Measurements from ENCODE around the gene ROR2.

ROR2 gene

GRCh38 chr9:91732187-91733005 is 217.6 kb downstream of the ROR2 start:
- no peak for DNase-seq

- DNase-seq = no peak
Measured at GRCh38 chr9:91730806-91731205, 219.2 kb downstream of the ROR2 start.

DNA sequence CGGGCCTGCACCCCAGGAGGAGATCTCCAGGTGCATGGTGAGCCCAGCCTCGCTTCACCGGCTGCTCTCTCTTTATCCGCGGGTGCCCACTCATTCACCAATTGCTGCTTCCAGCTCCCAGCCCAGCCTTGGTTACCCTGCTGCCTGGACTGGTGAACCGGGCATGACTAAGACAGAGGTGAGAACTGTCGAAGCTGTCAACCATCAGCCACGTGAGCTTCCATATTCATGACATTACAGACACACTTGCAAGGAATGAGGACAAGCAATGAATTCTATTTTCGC is 220.5 kb downstream of the ROR2 start:
- no peak for DNase-seq

DNA sequence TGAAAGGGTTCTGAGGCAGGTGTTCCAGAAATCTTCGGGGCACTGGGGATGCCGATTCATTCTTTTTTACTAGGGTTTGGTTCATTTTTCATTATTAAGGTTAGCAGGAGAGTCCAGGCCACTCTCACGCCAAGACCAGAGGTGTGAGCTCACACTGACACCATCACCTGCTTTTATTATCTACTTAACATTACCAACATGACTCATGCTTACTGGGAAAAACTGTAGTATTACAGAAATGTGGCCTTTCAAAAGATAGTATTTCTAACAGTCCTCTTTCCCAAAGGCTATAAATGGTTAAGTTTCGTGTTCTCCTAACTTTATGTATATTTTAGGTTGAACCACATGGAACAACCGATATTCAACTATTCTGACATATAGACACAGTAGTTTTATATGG is 222.1 kb downstream of the ROR2 start:
- DNase-seq = no peak

DNA sequence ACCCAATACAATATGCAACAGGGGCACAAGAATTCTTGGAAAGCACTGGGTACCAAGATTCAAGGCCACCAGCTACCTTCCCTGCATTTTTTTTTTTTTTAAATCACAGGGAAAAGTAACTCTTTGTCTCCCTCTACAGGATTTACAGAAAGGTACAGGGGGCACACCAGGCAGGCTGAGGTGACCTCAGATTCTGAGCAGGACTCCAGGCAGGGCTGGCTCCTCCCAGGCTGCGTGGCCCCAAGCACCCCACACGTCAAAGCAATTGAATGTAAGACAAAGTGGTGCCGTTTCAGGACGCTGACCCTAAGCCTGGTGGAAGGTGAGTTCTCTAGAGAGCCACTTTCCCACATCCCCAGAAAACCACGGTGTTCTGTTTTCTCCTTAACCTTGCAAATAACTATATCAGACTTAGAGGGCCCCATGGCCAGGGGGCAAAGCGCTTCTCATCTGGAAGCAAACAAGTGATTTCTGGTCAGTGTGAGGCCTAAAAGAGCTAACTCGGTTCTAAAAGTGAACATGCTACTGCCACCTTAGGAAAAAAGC is 222.6 kb downstream of the ROR2 start:
- no peak for DNase-seq

GRCh38 chr9:91726406-91727100 is 223.5 kb downstream of the ROR2 start:
- no peak for DNase-seq

GRCh38 chr9:91725651-91726050 is 224.4 kb downstream of the ROR2 start:
- no peak for DNase-seq

GRCh38 chr9:91724609-91725505 is 225.2 kb downstream of the ROR2 start:
- DNase-seq = no peak

DNA sequence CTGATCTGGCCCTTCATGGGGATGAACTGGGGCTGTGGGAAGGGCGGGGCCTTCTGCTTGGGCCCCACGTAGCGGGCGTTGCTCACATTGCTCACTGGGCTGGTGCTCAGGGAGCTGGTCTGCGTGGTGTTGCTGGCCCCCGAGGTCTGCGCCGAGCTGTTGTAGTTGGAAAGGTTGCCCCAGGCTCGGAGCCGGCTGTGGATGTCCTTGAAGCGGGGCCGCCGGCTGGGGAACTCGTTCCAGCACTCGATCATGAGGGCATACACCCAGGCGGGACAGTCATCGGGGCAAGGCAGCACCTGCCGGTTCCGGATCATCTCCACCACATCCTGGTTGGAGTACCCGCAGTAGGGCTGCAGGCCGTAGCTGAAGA is 226.0 kb downstream of the ROR2 start:
- DNase-seq = no peak

DNA sequence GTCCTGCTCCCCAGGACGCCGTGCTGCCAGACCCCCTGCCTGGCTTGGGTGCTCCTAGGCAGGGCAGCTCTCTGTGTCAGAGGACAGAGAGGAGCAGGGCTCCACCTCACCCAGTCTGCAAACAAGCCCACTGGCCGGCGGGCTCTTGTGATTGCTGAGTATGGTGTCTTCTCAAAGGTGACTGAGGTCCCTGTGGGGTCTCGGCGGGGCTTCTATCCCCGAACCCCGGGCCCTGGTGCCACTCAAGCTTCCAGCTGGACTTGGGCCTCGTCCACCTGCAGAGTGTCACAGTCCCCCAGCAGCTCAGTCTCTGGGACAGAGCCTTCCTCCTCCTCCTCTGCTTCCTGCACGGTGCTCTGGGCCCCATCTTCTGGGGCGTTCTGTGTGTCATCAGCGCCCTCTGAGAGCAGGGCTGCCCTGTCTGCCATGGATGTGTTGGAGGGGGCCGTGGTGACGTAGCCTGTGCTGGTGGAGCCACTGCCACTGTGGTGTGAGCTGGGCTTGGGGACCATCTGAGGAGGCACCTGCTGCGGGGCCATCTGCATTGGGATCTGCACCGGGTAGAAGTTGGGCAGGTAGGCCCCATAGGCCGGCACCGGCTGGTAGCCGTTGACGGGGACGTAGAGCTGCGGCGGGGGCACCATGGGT is 226.5 kb downstream of the ROR2 start:
- no peak for DNase-seq

- no peak for DNase-seq
Measured at GRCh38 chr9:91720751-91721705, 229.0 kb downstream of the ROR2 start.

- no peak for DNase-seq
Measured at GRCh38 chr9:91720313-91720712, 229.7 kb downstream of the ROR2 start.

DNA sequence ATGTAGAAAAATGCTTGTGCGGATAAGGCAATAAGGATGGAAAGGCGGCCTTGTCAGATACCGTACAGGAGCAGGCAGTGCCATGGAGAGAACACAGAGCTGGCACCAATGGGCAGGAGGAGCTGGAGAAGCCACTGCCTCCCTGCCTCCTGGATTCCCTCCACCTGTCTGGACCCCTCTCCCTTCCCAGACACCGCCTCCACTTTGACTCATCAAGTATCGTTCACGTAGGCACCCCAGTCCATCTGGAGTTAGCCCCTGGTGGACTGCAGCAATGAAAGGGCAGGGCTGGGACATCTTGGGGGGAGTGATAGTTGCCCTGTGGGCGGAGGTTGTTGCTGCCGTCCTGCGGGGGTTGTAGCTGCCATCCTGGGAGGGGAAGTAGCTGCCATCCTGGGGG is 232.0 kb downstream of the ROR2 start:
- DNase-seq = no peak

DNA sequence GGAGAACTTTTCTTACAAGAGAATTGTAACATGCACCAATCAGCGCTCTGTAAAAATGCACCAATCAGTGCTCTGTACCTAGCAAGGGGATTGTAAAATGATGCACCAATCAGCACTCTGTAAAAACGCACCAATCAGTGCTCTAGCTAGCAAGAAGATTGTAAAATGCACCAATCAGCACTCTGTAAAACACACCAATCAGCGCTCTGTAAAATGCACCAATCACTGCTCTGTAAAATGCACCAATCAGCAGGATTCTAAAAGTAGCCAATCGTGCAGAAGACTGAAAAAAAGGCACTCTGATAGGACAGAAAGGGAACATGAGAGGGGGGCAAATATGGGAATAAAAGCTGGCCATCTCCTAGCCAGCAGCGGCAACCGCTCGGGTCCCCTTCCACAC is 233.2 kb downstream of the ROR2 start:
- DNase-seq = no peak

GRCh38 chr9:91716239-91716638 is 233.8 kb downstream of the ROR2 start:
- DNase-seq = no peak

- no peak for DNase-seq
Measured at GRCh38 chr9:91714874-91715615, 235.0 kb downstream of the ROR2 start.

DNA sequence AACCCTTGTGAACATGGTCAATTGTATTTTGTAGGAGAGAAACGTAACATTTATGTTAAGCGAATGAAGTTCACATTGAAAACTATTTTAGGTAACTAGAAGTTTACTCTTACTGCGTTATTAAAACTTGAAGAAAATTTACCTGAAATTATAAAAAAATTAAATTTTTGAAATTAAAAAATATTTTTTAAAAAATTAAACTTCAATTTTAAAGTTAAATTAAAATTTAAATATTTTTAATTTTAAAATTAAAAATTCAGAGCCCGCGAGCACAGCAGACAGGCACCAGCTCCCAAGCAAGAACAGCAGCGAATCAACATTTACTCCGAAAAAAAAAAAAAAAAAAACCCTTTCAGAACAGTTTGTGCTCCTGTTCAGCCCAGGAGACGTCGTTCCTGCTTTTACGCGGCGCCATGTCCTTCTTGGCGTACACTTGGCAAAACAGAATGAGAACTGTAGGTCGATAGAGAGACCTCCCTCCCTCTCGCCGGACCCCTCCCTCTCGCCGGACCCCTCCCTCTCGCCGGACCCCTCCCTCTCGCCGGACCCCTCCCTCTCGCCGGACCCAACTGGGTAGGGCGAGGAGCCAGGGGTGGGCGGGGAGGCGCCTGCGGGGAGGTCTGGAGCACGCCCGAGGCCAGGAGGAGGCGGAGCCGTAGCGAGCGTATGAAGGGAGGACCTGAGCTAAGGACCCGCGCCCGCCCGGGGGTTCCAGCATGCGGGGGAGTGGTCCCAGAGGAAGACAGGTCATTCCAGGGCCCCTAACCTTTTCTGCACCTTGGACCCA is 235.8 kb downstream of the ROR2 start:
- DNase-seq = no peak

- no peak for DNase-seq
Measured at GRCh38 chr9:91712811-91713210, 237.2 kb downstream of the ROR2 start.

DNA sequence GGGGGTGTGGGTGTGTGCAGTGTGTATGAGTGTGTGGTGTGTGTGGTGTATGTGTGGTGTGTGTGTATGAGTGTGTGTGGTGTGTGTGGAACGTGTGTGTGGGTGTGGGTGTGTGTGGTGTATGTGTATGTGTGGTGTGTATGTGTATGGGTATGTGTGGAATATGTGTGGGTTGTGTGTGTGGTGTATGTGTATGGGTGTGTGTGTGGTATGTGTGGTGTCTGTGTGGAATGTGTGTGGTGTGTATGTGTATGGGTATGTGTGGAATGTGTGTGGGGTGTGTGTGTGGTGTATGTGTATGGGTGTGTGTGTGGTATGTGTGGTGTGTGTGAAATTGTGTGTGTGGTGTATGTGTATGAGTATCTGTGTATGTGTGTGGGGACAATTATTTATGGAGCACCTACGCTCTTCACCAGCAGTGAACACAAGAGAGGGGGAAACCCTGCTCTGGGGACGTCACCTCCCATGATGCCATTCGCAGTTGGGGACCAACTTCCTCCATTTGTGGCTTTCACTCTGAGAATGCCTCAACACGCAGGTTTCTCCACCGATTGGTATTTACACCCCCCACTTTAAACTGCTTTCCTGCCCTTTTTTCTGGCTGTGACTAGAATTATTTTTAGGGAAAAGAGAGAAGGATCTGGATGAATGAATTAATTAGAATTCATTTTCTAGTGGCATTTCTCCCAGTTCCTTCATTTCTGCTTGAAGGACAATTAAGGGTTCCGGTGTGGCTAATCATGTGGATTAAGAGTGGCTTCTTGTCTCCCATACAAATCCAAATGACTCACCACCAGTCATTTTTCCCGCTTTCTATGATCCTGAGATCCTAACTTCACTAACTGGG is 238.1 kb downstream of the ROR2 start:
- DNase-seq = no peak
